Panc1 (cell line): ENCODE data around the gene KLK13. TPM values are rescaled to one million over a fixed set of nuclear protein-coding genes. Genes with fewer than 3 reads are reported as not detected.

Experiments
- ATAC-seq: fragments of 200-7000 bp; cut with Tn5 transposase; 2 replicates; pipeline ENCODE4 v1.9.1; 2020; ENCODE audit warnings: mild to moderate bottlenecking, moderate library complexity
- BruUV-seq: library from RNA; stranded (reverse); fragments of 400-500 nt; replicated peaks from 2 replicates; lab custom pipeline; 2021; lab: Mats Ljungman, UMichigan
- CTCF ChIA-PET: fragments of 300-600 bp; sonication (Branson Sonifier 250); formaldehyde crosslinking; loops from one replicate; lab custom pipeline; 2022; ENCODE audit warnings: antibody characterized with exemption; lab: Charles Lee
- POLR2A ChIA-PET: fragments of 300-600 bp; sonication (Branson Sonifier 250); formaldehyde crosslinking; loops from one replicate; lab custom pipeline; 2022; ENCODE audit warnings: antibody characterized with exemption; lab: Charles Lee
- DNase-seq: peaks from one replicate; pipeline ENCODE4 v3.0.0-alpha.2; 2010; ENCODE audit warnings: low read depth, low spot score
- H3K27ac ChIP-seq: 2 replicates; pipeline ENCODE4 v1.5.1; 2011; ENCODE audit warnings: mild to moderate bottlenecking, low read length, inconsistent platforms
- H3K27me3 ChIP-seq: fragments of 200-500 bp; sonication (Bioruptor generic); 2 replicates; pipeline ENCODE4 v1.6.0; 2014; ENCODE audit warnings: low read length, inconsistent platforms; ENCODE audit not compliant: control insufficient read depth, insufficient read depth
- H3K36me3 ChIP-seq: fragments of 200-500 bp; sonication (Bioruptor generic); 2 replicates; pipeline ENCODE4 v1.5.1; 2014; ENCODE audit warnings: inconsistent platforms, mild to moderate bottlenecking, low read length, moderate library complexity; ENCODE audit not compliant: control insufficient read depth, insufficient read depth
- H3K4me1 ChIP-seq: 2 replicates; pipeline ENCODE4 v1.5.1; 2011; ENCODE audit warnings: inconsistent platforms, mild to moderate bottlenecking, low read length, moderate library complexity; ENCODE audit not compliant: control insufficient read depth, insufficient read depth
- H3K4me3 ChIP-seq, 2 experiments: 2 replicates each; pipeline ENCODE4 v1.5.1; 2011 to 2012; ENCODE audit warnings: low read depth in 2 of 2, low read length in 2 of 2, mild to moderate bottlenecking in 2 of 2, inconsistent platforms in 1 of 2, moderate library complexity in 1 of 2
- H3K9me3 ChIP-seq: fragments of 200-500 bp; sonication (Bioruptor generic); 2 replicates; pipeline ENCODE4 v1.5.1; 2014; ENCODE audit warnings: low read depth, mild to moderate bottlenecking, inconsistent platforms, low read length, moderate library complexity; ENCODE audit not compliant: control insufficient read depth, insufficient read depth
- CTCF ChIP-seq: fragments of 450-650 bp; IDR thresholded peaks from 2 replicates; pipeline ENCODE4 v1.5.1; 2017; ENCODE audit warnings: mild to moderate bottlenecking
- POLR2AphosphoS5 ChIP-seq: IDR thresholded peaks from 2 replicates; pipeline ENCODE4 v1.6.1; 2012; ENCODE audit warnings: mild to moderate bottlenecking, low read depth, low read length, moderate library complexity
- REST ChIP-seq, 2 experiments: IDR thresholded peaks; 2 replicates each; pipeline ENCODE4 v1.6.1; 2011 to 2012; ENCODE audit warnings: low read depth in 2 of 2, control low read depth in 1 of 2, low read length in 1 of 2, mild to moderate bottlenecking in 1 of 2, moderate library complexity in 1 of 2; ENCODE audit not compliant: insufficient read depth in 1 of 2
- SIN3A ChIP-seq: IDR thresholded peaks from 2 replicates; pipeline ENCODE4 v1.6.1; 2012; ENCODE audit warnings: low read depth, mild to moderate bottlenecking, low read length, moderate library complexity, borderline replicate concordance; ENCODE audit not compliant: insufficient read depth
- TCF7L2 ChIP-seq: IDR thresholded peaks from 2 replicates; pipeline ENCODE4 v1.6.1; 2011; ENCODE audit warnings: mild to moderate bottlenecking, low read depth, low read length, inconsistent platforms
- in situ Hi-C: cut with HindIII; loops from 2 replicates; pipeline ENCODE4 v1.10.0; 2016; ENCODE audit warnings: low sequenced_read_pairs, low pct_unique_long_range_greater_than_20kb
- intact Hi-C: fragments of 100-400 bp; cut with micrococcal nuclease; formaldehyde crosslinking; loops from one replicate; pipeline ENCODE4 v1.10.0; 2022; ENCODE audit not compliant: unreplicated experiment
- total RNA-seq: library from RNA; stranded (reverse); gene quantifications from one replicate; pipeline ENCODE4 v1.2.1, GENCODE V29; 2021; ENCODE audit not compliant: unreplicated experiment

KLK13 gene
- total RNA-seq, 1 experiment from 2014 or later: not detected

- Histone ChIP-seq H3K27ac (no peak within 1 kb of the TSS), H3K4me1 (no peaks in the 10 kb centered on the region), H3K36me3 (no peaks in the 10 kb centered on the region), H3K27me3 (no peaks in the 10 kb centered on the region), H3K4me3 (no peak within 1 kb of the TSS), H3K9me3 (no peaks in the 10 kb centered on the region)
- DNase-seq (no peak), ATAC-seq (no peak)
- in situ Hi-C loops (no loop called here), intact Hi-C loops (no loop called here)
- BruUV-seq: no TSS peak
- CTCF ChIA-PET: no interaction called here
- POLR2A ChIA-PET: interaction anchor here (0.6 kb wide), 1 partner anchor 16 kb away, joined by 11 read pairs; no protein-coding TSS in a partner anchor
- TF ChIP-seq SIN3A: no peak
- TF ChIP-seq REST (IDR thresholded peaks at IDR 0.05; ENCODE audit: insufficient read depth in 1 of 2, low read depth in 2 of 2, low read length in 1 of 2): no peak
- no peak for TF ChIP-seq POLR2AphosphoS5
- TF ChIP-seq CTCF: no peak
- TF ChIP-seq TCF7L2: no peak
Observed at GRCh38 chr19:51034704-51035103, 30.2 kb downstream of the KLK13 start, which contains the start of gene KLK12. Gene KLK12 (minus strand): TSS chr19:51035002. CDS start chr19:51034621, 381 bp downstream.

GRCh38 chr19:51031880-51032225 is 33.0 kb downstream of the KLK13 start:
- H3K4me3 ChIP-seq: no peak overlapping the region
- ATAC-seq: no peak
- H3K27ac ChIP-seq: no peak overlapping the region
- in situ Hi-C loops: no loop called here
- no peaks in the 10 kb centered on the region for H3K36me3 ChIP-seq
- intact Hi-C loops: no loop called here
- H3K9me3 ChIP-seq: no peaks in the 10 kb centered on the region
- BruUV-seq: no TSS peak
- no peaks in the 10 kb centered on the region for H3K4me1 ChIP-seq
- TF ChIP-seq CTCF: no peak
- TF ChIP-seq TCF7L2: no peak
- POLR2A ChIA-PET: no interaction called here
- CTCF ChIA-PET: no interaction called here
- H3K27me3 ChIP-seq: no peaks in the 10 kb centered on the region
- DNase-seq: no peak
